H1 (cell line): Measurements from ENCODE around the gene VIPR2.

Experiments used
- CTCF ChIP-seq, 3 experiments: IDR thresholded peaks; 1 replicate in 2 of 3; 2 replicates in 1 of 3; pipeline versions ENCODE4 v1.5.1 to v1.6.1; 2011; ENCODE audit warnings: low read length in 3 of 3, mild to moderate bottlenecking in 3 of 3, inconsistent platforms in 2 of 3, low read depth in 1 of 3, moderate library complexity in 1 of 3; ENCODE audit not compliant: insufficient read depth in 1 of 3; ENCODE audit errors: control extremely low read depth in 1 of 3
- EP300 ChIP-seq, 2 experiments: IDR thresholded peaks; 1 replicate in 1 of 2; 2 replicates in 1 of 2; pipeline ENCODE4 v1.6.1; 2011 to 2012; ENCODE audit warnings: low read depth in 2 of 2, low read length in 2 of 2, mild to moderate bottlenecking in 2 of 2, borderline replicate concordance in 1 of 2, inconsistent platforms in 1 of 2, moderate library complexity in 1 of 2
- EZH2 ChIP-seq: fragments of 200-600 bp; sonication (generic); IDR thresholded peaks from 2 replicates; pipeline ENCODE4 v1.7.1; 2012; ENCODE audit warnings: low read depth, mild to moderate bottlenecking, moderate library complexity, low read length, inconsistent platforms; ENCODE audit not compliant: severe bottlenecking
- KDM1A ChIP-seq: fragments of 200-600, 300-600 bp; sonication (generic); IDR thresholded peaks from 2 replicates; pipeline ENCODE4 v1.7.1; 2016; ENCODE audit warnings: mild to moderate bottlenecking, low read length, borderline replicate concordance
- POLR2A ChIP-seq, 2 experiments: IDR thresholded peaks; 1 replicate in 1 of 2; 2 replicates in 1 of 2; pipeline ENCODE4 v1.6.1; 2011; ENCODE audit warnings: low read depth in 2 of 2, low read length in 2 of 2, mild to moderate bottlenecking in 2 of 2; ENCODE audit errors: control extremely low read depth in 1 of 2
- POLR2AphosphoS5 ChIP-seq: IDR thresholded peaks from 2 replicates; pipeline ENCODE4 v1.6.1; 2011; ENCODE audit warnings: low read depth, low read length
- RFX5 ChIP-seq: IDR thresholded peaks from 2 replicates; pipeline ENCODE4 v1.6.1; 2011; ENCODE audit warnings: low read depth, low read length, improper control_type of control experiment, borderline replicate concordance
- SP4 ChIP-seq: IDR thresholded peaks from 2 replicates; pipeline ENCODE4 v1.6.1; 2012; ENCODE audit warnings: low read length, inconsistent platforms
- TAF1 ChIP-seq: IDR thresholded peaks from 2 replicates; pipeline ENCODE4 v1.6.1; 2011; ENCODE audit warnings: mild to moderate bottlenecking, low read depth, low read length
- TEAD4 ChIP-seq: IDR thresholded peaks from 2 replicates; pipeline ENCODE4 v1.6.1; 2012; ENCODE audit warnings: low read depth, low read length, inconsistent platforms, mixed read lengths
- TF ChIP-seq, protein P1 (sequence below): IDR thresholded peaks from 2 replicates; pipeline ENCODE4 v1.6.1; 2012; ENCODE audit warnings: inconsistent platforms
- TF ChIP-seq, protein P2 (sequence below): IDR thresholded peaks from 2 replicates; pipeline ENCODE4 v1.6.1; 2012; ENCODE audit warnings: inconsistent platforms

GRCh38 chr7:159032322-159032721 lies 112.3 kb downstream of the VIPR2 start:
- no peak for TF ChIP-seq EP300 (IDR thresholded peaks at IDR 0.05; ENCODE audit: borderline replicate concordance in 1 of 2, low read depth in 2 of 2, low read length in 2 of 2)
- TF ChIP-seq CTCF (IDR thresholded peaks at IDR 0.05; ENCODE audit: control extremely low read depth in 1 of 3, insufficient read depth in 1 of 3, low read depth in 1 of 3, low read length in 3 of 3): no peak
- no peak for TF ChIP-seq POLR2AphosphoS5
- no peak for TF ChIP-seq TAF1
- no peak for TF ChIP-seq POLR2A (IDR thresholded peaks at IDR 0.05; ENCODE audit: control extremely low read depth in 1 of 2, low read depth in 2 of 2, low read length in 2 of 2)
- no peak for TF ChIP-seq EZH2
- TF ChIP-seq SP4: no peak
- TF ChIP-seq RFX5: no peak
- TF ChIP-seq, protein P1, sequence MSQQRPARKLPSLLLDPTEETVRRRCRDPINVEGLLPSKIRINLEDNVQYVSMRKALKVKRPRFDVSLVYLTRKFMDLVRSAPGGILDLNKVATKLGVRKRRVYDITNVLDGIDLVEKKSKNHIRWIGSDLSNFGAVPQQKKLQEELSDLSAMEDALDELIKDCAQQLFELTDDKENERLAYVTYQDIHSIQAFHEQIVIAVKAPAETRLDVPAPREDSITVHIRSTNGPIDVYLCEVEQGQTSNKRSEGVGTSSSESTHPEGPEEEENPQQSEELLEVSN: no peak
- TF ChIP-seq, protein P2, sequence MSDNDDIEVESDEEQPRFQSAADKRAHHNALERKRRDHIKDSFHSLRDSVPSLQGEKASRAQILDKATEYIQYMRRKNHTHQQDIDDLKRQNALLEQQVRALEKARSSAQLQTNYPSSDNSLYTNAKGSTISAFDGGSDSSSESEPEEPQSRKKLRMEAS: no peak
- no peak for TF ChIP-seq TEAD4
- no peak for TF ChIP-seq KDM1A
